ENCODE data around the gene CRACR2B. TPM values are rescaled to one million over a fixed set of nuclear protein-coding genes. Genes with fewer than 3 reads are reported as not detected.

The CRACR2B gene
- total and polyA plus RNA-seq, 2 of the 13 experiments (the other 11 are each of a cell fraction or from before 2014, with no cell fraction given) = 14.9 to 21.0 TPM

DNA sequence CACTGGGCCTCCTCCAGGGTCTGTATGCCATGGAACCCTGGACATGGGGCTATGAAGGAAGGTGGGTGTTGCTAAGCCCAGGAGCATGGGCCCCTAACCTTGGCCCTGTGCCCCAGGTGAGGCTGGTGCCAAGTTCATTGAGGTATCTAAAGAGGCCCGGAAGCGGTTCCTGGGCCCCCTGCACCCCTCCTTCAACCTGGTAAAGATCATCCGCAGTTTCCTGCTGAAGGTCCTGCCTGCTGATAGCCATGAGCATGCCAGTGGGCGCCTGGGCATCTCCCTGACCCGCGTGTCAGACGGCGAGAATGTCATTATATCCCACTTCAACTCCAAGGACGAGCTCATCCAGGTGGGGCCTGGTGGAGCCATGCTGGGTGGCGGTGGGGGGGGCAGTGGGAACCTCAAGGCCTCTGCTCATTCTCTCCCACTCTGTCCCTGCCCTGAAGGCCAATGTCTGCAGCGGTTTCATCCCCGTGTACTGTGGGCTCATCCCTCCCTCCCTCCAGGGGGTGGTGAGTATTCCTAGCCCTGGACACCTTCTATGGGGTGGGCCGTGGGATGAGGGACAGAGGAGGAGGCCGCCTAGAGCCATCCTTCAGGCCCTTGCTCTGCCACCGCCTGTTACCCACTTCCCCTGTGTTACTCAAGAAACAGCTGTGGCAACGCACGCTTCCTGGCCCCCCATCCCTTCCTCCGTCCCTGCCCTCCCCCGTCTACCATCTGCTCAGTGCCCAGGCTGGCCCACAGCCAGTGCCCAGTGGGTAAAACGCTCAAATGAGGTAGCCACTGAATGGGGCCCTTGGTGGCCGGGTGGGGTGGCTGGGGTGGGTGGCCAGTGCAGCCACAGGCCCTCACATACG, 6.0 kb upstream of the CRACR2B start:
- peak overlapping the region; percentile 92 for H3K27ac ChIP-seq (ENCODE audit: extremely low read length, insufficient read depth, low read length)
- FAIRE-seq (no peak), ATAC-seq (no peak), DNase-seq (ENCODE audit: low spot score) (no peak)
- H3K4me1 ChIP-seq (ENCODE audit: insufficient read depth, low read length) = peaks cover 43% of the 10 kb centered on the region
- BruUV-seq (replicated peaks) = no TSS peak
- 94% methylated on average over 20 of the region's 22 CpGs for WGBS (ENCODE audit: low lambda C conversion rate)
- H3K36me3 ChIP-seq (replicated peaks in 1 of 2; ENCODE audit: control insufficient read depth in 1 of 2, insufficient read depth in 2 of 2, low read length in 2 of 2) = peaks cover 8 to 22% of the 10 kb centered on the region in 2 experiments; a peak in 4 of 5 replicates
- no peak overlapping the region for H2AFZ ChIP-seq (ENCODE audit: low read length)
- ChIA-PET CTCF (ENCODE audit: low intra/inter-chr PET ratio, low total read pairs) (no interaction called here), POLR2A (interaction anchor here (2.2 to 9.2 kb wide), 5 partner anchors 9 to 25 kb away, joined by 9 to 264 read pairs (median 56); partner anchors contain the start of genes CD151, CRACR2B, PIDD1 and RPLP2)
- no peaks in the 10 kb centered on the region for H3K9me3 ChIP-seq (ENCODE audit: low read length)
- peaks cover 20% of the 10 kb centered on the region for H4K20me1 ChIP-seq (ENCODE audit: insufficient read depth, low read length)
- H3K79me2 ChIP-seq (ENCODE audit: insufficient read depth, low read length) = peaks cover 20% of the 10 kb centered on the region
- H3K9ac ChIP-seq (ENCODE audit: insufficient read depth, low read depth, low read length) = 0 out of 2 replicates have a peak overlapping the region, but pooled peaks have one; percentile 92
- no peaks in the 10 kb centered on the region; a peak in 1 of 5 replicates for H3K27me3 ChIP-seq (ENCODE audit: control insufficient read depth in 1 of 2, insufficient read depth in 2 of 2, low read length in 2 of 2)
- H3K4me3 ChIP-seq (replicated peaks in 1 of 3; ENCODE audit: insufficient read depth in 1 of 3, low read depth in 2 of 3, low read length in 3 of 3) = peak overlapping the region in 2 of 3 experiments; percentile 94 to 98; a peak in 3 of 6 replicates
- in situ Hi-C loops (cut with HindIII; ENCODE audit: extremely low pct_ligation_motif_present, low pct_unique_long_range_greater_than_20kb) = no loop called here
- peak overlapping the region; percentile 98 for H3K4me2 ChIP-seq (ENCODE audit: low read depth, low read length)
- intact Hi-C loops (cut with micrococcal nuclease; ENCODE audit: unreplicated experiment) = no loop called here
- TF ChIP-seq ZNF407 (CRISPR knock-in tag; IDR thresholded peaks at IDR 0.05; ENCODE audit: not compliant biosample characterization) = no peak
- TF ChIP-seq RFXANK (CRISPR knock-in tag; IDR thresholded peaks at IDR 0.05) = no peak
- no peak for TF ChIP-seq ZNF772 (CRISPR knock-in tag; IDR thresholded peaks at IDR 0.05)
- no peak for TF ChIP-seq REPIN1 (CRISPR knock-in tag; IDR thresholded peaks at IDR 0.05; ENCODE audit: borderline replicate concordance, low read depth)
- TF ChIP-seq SSRP1 (CRISPR knock-in tag; IDR thresholded peaks at IDR 0.05) = no peak
- TF ChIP-seq, protein P1, sequence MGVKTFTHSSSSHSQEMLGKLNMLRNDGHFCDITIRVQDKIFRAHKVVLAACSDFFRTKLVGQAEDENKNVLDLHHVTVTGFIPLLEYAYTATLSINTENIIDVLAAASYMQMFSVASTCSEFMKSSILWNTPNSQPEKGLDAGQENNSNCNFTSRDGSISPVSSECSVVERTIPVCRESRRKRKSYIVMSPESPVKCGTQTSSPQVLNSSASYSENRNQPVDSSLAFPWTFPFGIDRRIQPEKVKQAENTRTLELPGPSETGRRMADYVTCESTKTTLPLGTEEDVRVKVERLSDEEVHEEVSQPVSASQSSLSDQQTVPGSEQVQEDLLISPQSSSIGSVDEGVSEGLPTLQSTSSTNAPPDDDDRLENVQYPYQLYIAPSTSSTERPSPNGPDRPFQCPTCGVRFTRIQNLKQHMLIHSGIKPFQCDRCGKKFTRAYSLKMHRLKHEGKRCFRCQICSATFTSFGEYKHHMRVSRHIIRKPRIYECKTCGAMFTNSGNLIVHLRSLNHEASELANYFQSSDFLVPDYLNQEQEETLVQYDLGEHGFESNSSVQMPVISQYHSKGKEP (CRISPR knock-in tag; IDR thresholded peaks at IDR 0.05) = no peak
- TF ChIP-seq, protein P2, sequence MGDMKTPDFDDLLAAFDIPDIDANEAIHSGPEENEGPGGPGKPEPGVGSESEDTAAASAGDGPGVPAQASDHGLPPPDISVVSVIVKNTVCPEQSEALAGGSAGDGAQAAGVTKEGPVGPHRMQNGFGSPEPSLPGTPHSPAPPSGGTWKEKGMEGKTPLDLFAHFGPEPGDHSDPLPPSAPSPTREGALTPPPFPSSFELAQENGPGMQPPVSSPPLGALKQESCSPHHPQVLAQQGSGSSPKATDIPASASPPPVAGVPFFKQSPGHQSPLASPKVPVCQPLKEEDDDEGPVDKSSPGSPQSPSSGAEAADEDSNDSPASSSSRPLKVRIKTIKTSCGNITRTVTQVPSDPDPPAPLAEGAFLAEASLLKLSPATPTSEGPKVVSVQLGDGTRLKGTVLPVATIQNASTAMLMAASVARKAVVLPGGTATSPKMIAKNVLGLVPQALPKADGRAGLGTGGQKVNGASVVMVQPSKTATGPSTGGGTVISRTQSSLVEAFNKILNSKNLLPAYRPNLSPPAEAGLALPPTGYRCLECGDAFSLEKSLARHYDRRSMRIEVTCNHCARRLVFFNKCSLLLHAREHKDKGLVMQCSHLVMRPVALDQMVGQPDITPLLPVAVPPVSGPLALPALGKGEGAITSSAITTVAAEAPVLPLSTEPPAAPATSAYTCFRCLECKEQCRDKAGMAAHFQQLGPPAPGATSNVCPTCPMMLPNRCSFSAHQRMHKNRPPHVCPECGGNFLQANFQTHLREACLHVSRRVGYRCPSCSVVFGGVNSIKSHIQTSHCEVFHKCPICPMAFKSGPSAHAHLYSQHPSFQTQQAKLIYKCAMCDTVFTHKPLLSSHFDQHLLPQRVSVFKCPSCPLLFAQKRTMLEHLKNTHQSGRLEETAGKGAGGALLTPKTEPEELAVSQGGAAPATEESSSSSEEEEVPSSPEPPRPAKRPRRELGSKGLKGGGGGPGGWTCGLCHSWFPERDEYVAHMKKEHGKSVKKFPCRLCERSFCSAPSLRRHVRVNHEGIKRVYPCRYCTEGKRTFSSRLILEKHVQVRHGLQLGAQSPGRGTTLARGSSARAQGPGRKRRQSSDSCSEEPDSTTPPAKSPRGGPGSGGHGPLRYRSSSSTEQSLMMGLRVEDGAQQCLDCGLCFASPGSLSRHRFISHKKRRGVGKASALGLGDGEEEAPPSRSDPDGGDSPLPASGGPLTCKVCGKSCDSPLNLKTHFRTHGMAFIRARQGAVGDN (CRISPR knock-in tag; IDR thresholded peaks at IDR 0.05) = 0 out of 2 replicates have a peak, but pooled peaks have one; percentile 2
- TF ChIP-seq NFRKB (IDR thresholded peaks at IDR 0.05) = no peak

All from HepG2 (cell line).